ENCODE results near the gene CYLD.

Gene CYLD

DNA sequence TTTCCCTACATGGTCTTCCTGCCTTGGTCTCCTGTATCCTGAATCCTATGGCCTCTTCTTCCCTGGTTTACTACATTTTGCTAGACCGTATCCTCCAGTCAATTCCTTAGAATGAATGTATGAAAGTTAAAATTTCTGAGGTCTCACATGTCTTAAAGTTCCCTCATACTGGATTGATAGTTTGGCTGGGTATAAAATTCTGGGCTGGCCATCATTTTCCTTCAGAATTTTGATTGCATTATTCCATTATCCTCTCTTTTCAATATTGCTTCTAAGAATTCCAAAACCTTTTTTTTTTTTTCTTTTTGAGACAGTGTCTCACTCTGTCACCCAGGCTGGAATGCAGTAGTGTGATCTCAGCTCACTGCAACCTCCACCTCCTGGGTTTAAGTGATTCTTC lies 37.6 kb upstream of the CYLD start:
- CTCF ChIA-PET, result no interaction called here
- H3K4me1 Mint-ChIP-seq, result peaks cover 20% of the 10 kb centered on the region
- H3K27ac Mint-ChIP-seq, result no peak overlapping the region
- no peak for DNase-seq
- peaks cover 26% of the 10 kb centered on the region for H3K9me3 Mint-ChIP-seq
- H3K36me3 Mint-ChIP-seq, result peaks cover 20% of the 10 kb centered on the region
- no peaks in the 10 kb centered on the region for H3K27me3 Mint-ChIP-seq
- no peak overlapping the region for H3K4me3 Mint-ChIP-seq

- CTCF ChIA-PET, result no interaction called here
- Mint-ChIP-seq H3K27me3 (no peaks in the 10 kb centered on the region), H3K36me3 (peaks cover 20% of the 10 kb centered on the region), H3K9me3 (peaks cover 26% of the 10 kb centered on the region), H3K27ac (no peak overlapping the region), H3K4me3 (no peak overlapping the region), H3K4me1 (peaks cover 23% of the 10 kb centered on the region)
- DNase-seq, result no peak
Measured at GRCh38 chr16:50705436-50706110, 36.3 kb upstream of the CYLD start.

DNA sequence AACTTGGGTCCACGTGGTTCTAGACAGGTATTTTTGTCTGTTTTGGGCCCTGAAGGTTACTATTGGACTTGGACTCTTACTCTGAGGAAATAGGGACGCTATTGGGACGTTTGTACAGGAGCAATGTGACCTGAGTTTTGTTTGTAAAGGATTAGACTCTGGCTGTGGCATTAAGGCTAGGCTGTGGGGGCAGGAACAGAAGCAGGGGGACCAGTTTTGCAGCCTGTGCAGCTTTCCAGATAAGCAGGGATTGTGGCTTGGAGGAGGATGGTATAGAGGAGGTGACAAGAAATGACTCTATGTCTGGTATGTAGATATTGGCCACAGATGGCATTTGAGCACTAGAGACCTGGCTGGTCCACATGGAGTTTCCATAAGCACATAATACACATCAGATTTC lies 35.6 kb upstream of the CYLD start:
- H3K27ac Mint-ChIP-seq, result no peak overlapping the region
- CTCF ChIA-PET, result no interaction called here
- no peaks in the 10 kb centered on the region for H3K27me3 Mint-ChIP-seq
- peaks cover 18% of the 10 kb centered on the region for H3K36me3 Mint-ChIP-seq
- peaks cover 23% of the 10 kb centered on the region for H3K4me1 Mint-ChIP-seq
- DNase-seq, result no peak
- H3K4me3 Mint-ChIP-seq, result no peak overlapping the region
- H3K9me3 Mint-ChIP-seq, result peaks cover 26% of the 10 kb centered on the region

DNA sequence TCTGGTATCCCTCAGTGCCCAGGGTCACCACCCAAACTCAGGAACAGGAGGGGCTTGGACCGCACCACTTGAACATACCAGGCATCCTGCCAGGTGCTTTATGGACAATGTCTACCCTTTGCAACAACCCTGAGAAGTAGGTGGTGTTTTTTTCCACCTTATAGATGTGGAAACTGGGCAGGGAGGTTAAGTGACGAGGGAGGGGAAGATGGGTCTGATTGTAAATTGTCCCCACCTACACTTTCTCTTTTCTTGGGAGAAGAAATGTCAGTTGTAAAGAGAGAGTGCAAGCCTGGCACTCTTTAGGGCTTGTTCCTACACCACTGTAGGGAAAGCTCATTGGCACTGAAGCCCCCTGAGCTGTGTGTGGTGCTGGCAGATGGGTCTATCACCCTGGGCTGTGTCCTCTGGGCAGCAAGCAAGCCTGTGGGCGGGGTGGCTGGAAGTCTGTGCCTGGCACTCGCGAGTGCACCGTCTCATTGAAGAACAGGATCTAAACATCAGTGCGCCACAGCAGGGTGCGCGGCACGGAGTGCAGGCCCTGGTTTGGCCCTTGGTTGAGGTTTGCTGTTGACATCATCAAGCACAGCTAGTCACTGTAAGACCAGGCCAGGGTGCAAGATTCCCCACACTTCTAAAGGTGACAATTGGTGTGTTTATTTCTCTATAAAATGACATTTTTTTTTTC lies 33.4 kb upstream of the CYLD start:
- CTCF ChIA-PET, result interaction anchor here (0.7 kb wide), 1 partner anchor 43 kb away, joined by 3 read pairs; no protein-coding TSS in a partner anchor
- Mint-ChIP-seq H3K27me3 (no peaks in the 10 kb centered on the region), H3K4me3 (no peak overlapping the region), H3K36me3 (peaks cover 20% of the 10 kb centered on the region), H3K27ac (no peak overlapping the region), H3K9me3 (peaks cover 26% of the 10 kb centered on the region), H3K4me1 (peaks cover 25% of the 10 kb centered on the region)
- no peak for DNase-seq

- Mint-ChIP-seq H3K27me3 (no peaks in the 10 kb centered on the region), H3K36me3 (peaks cover 14% of the 10 kb centered on the region), H3K4me1 (peaks cover 25% of the 10 kb centered on the region), H3K9me3 (peaks cover 19% of the 10 kb centered on the region), H3K4me3 (no peak overlapping the region), H3K27ac (peak overlapping the region; percentile 56)
- CTCF ChIA-PET, result interaction anchor here (0.7 kb wide), 1 partner anchor 44 kb away, joined by 3 read pairs; no protein-coding TSS in a partner anchor
- no peak for DNase-seq
Measured at GRCh38 chr16:50709061-50709684, 32.7 kb upstream of the CYLD start.

DNA sequence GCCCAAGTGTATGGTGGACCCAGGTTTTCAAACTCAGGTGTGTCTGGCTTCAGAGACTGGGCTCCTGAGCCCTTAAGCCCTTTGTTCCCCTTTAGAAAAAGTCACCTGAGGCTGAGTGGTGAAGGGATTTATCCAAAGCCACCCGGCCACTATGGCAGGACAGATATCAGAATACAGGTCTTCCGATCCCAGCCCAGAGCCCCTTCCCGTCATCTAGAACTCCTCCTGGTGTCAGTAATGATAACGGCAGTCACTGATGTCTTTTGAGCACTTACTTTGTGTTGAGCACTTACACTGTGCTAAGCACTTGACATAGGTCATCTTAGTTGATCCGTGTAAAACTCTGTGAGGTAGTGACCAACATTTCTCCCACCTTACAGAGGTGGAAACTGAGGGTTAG lies 31.9 kb upstream of the CYLD start:
- Mint-ChIP-seq H3K9me3 (peaks cover 13% of the 10 kb centered on the region), H3K27me3 (no peaks in the 10 kb centered on the region), H3K4me3 (no peak overlapping the region), H3K27ac (no peak overlapping the region), H3K36me3 (peaks cover 10% of the 10 kb centered on the region), H3K4me1 (peaks cover 25% of the 10 kb centered on the region)
- CTCF ChIA-PET, result interaction anchor here (0.8 to 1.2 kb wide), 2 partner anchors 20 to 33 kb away, joined by 3 read pairs; no protein-coding TSS in a partner anchor
- DNase-seq, result no peak

DNA sequence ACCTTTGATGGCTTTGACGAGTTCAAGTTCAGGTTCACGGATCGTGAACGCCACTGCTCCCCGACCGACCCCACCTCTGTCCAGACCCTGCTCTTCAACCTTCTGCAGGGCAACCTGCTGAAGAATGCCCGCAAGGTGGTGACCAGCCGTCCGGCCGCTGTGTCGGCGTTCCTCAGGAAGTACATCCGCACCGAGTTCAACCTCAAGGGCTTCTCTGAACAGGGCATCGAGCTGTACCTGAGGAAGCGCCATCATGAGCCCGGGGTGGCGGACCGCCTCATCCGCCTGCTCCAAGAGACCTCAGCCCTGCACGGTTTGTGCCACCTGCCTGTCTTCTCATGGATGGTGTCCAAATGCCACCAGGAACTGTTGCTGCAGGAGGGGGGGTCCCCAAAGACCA lies 30.8 kb upstream of the CYLD start:
- no peak overlapping the region for H3K27ac Mint-ChIP-seq
- CTCF ChIA-PET, result interaction anchor here (1.2 kb wide), 1 partner anchor 19 kb away, joined by 3 read pairs; no protein-coding TSS in a partner anchor
- no peak overlapping the region for H3K4me3 Mint-ChIP-seq
- peaks cover 25% of the 10 kb centered on the region for H3K4me1 Mint-ChIP-seq
- DNase-seq, result no peak
- peaks cover 3% of the 10 kb centered on the region for H3K9me3 Mint-ChIP-seq
- peaks cover 2% of the 10 kb centered on the region for H3K36me3 Mint-ChIP-seq
- no peaks in the 10 kb centered on the region for H3K27me3 Mint-ChIP-seq

GRCh38 chr16:50711862-50712559 lies 29.9 kb upstream of the CYLD start:
- no peak for DNase-seq
- no peaks in the 10 kb centered on the region for H3K27me3 Mint-ChIP-seq
- H3K27ac Mint-ChIP-seq, result no peak overlapping the region
- H3K4me1 Mint-ChIP-seq, result peaks cover 27% of the 10 kb centered on the region
- H3K9me3 Mint-ChIP-seq, result no peaks in the 10 kb centered on the region
- peaks cover 2% of the 10 kb centered on the region for H3K36me3 Mint-ChIP-seq
- H3K4me3 Mint-ChIP-seq, result no peak overlapping the region
- CTCF ChIA-PET, result no interaction called here

DNA sequence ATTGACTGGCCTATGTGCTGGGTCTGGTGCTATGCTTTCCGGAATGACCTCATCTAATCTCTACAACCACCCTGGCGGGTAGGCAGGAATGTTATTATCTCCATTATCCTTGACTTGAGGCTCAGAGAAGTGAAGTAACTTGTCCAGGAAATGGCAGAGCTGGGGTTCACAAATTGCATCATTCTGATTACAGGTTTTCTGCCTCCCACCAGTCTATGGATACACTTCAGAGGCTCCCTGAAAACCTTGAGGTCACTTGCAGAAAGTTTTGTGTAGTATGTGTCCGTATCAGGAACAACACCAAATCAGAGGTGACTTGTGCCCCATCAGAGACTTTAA lies 29.4 kb upstream of the CYLD start:
- Mint-ChIP-seq H3K27ac (no peak overlapping the region), H3K4me3 (no peak overlapping the region), H3K36me3 (peaks cover 2% of the 10 kb centered on the region), H3K9me3 (no peaks in the 10 kb centered on the region), H3K4me1 (peaks cover 32% of the 10 kb centered on the region), H3K27me3 (no peaks in the 10 kb centered on the region)
- CTCF ChIA-PET, result no interaction called here
- no peak for DNase-seq

DNA sequence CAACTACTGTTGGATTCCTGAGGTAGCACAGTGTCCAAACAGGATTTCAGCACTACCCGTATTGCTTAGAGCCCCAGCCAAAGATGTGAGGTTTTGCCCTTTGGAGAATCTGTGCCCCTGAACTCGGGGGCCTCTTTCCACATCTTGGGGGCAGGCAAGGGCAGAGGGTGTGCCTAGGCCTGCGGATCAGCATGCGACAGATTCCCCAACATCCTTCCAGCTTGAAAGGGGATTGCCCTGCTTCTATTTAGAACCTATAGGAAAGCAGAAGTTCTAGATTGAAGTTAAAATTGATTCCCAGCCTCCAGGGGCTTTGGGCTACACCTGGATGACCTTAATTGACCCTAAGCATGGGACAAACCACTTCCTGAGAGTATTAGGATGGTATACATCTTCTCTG lies 28.9 kb upstream of the CYLD start:
- Mint-ChIP-seq H3K4me3 (no peak overlapping the region), H3K4me1 (peaks cover 32% of the 10 kb centered on the region), H3K27ac (no peak overlapping the region), H3K27me3 (no peaks in the 10 kb centered on the region), H3K36me3 (peaks cover 2% of the 10 kb centered on the region), H3K9me3 (no peaks in the 10 kb centered on the region)
- no peak for DNase-seq
- CTCF ChIA-PET, result no interaction called here

GRCh38 chr16:50717091-50717490 lies 24.8 kb upstream of the CYLD start:
- Mint-ChIP-seq H3K36me3 (peaks cover 5% of the 10 kb centered on the region), H3K27ac (no peak overlapping the region)

GRCh38 chr16:50717494-50717893 lies 24.4 kb upstream of the CYLD start:
- DNase-seq, result no peak
- CTCF ChIA-PET, result interaction anchor here (1.6 to 1.7 kb wide), 2 partner anchors 14 to 50 kb away, joined by 4 to 6 read pairs; no protein-coding TSS in a partner anchor
- peaks cover 4% of the 10 kb centered on the region for H3K9me3 Mint-ChIP-seq
- H3K36me3 Mint-ChIP-seq, result peaks cover 4% of the 10 kb centered on the region
- H3K27me3 Mint-ChIP-seq, result no peaks in the 10 kb centered on the region
- peaks cover 26% of the 10 kb centered on the region for H3K4me1 Mint-ChIP-seq
- H3K4me3 Mint-ChIP-seq, result no peak overlapping the region
- no peak overlapping the region for H3K27ac Mint-ChIP-seq

More at GRCh38 chr16:50717091-50717490, 24.8 kb upstream of the CYLD start:
- no peak overlapping the region for H3K4me3 Mint-ChIP-seq
- H3K4me1 Mint-ChIP-seq, result peaks cover 26% of the 10 kb centered on the region
- no peak for DNase-seq
- peaks cover 3% of the 10 kb centered on the region for H3K9me3 Mint-ChIP-seq
- CTCF ChIA-PET, result interaction anchor here (1.6 to 1.7 kb wide), 2 partner anchors 14 to 50 kb away, joined by 4 to 6 read pairs; no protein-coding TSS in a partner anchor
- H3K27me3 Mint-ChIP-seq, result no peaks in the 10 kb centered on the region

DNA sequence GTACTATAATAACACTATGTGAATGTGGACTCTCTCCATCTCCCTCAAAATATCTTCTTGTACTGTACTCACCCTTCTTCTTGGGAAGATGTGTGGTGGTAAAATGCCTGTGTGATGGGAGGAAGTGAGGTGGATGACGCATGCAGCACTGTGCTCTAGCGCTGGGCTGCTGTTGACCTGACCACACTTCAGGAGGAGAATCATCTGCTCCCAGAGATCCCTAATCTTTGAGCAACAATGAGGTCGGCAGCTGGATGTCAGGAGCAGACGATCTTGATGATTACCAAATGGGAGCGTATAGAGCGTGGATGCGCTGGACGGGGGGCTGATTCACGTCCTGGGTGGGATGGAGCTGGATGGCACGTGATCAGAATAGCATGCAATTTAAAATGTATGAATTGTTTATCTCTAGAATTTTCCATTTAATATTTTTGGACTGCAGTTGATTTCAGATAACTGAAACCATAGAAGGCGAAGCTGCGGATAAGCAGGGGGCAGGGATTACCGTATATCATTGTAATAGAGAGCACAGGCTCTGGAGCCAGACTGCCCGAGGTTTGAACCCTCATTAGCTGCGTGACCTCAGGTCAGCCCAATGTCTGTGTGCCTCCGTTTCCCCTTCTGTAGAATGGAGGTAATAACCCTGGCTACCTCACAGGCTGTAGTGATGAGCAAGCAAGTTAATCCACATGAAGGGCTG lies 23.7 kb upstream of the CYLD start:
- Mint-ChIP-seq H3K9me3 (peaks cover 10% of the 10 kb centered on the region), H3K36me3 (peaks cover 11% of the 10 kb centered on the region), H3K4me1 (peaks cover 25% of the 10 kb centered on the region), H3K27ac (no peak overlapping the region), H3K27me3 (no peaks in the 10 kb centered on the region), H3K4me3 (no peak overlapping the region)
- CTCF ChIA-PET, result interaction anchor here (1.0 to 2.4 kb wide), 3 partner anchors 12 to 41 kb away, joined by 3 to 10 read pairs (median 4); no protein-coding TSS in a partner anchor
- no peak for DNase-seq
